Testis (tissue), 3 donors: ENCODE measurements around the gene SLC25A21. TPM values are rescaled to one million over a fixed set of nuclear protein-coding genes. Genes with fewer than 3 reads are reported as not detected.

Experiments
- DNase-seq: peaks from one replicate; pipeline ENCODE4 v3.0.0-alpha.2; 2019
- H3K27ac ChIP-seq, 2 donors: fragments of 200-600 bp; sonication (generic); one replicate each; pipeline ENCODE4 v1.5.1; 2019
- H3K27me3 ChIP-seq: fragments of 200-600 bp; sonication (generic); one replicate; pipeline ENCODE4 v1.5.1; 2019
- H3K36me3 ChIP-seq: fragments of 200-600 bp; sonication (generic); one replicate; pipeline ENCODE4 v1.5.1; 2017; ENCODE audit warnings: low read depth; ENCODE audit errors: missing control alignments
- H3K4me1 ChIP-seq: fragments of 200-600 bp; sonication (generic); one replicate; pipeline ENCODE4 v1.5.1; 2019
- H3K4me3 ChIP-seq, 2 donors: fragments of 200-600 bp; sonication (generic); one replicate each; pipeline ENCODE4 v1.5.1; 2017 to 2019
- H3K9me3 ChIP-seq: fragments of 200-600 bp; sonication (generic); one replicate; pipeline ENCODE4 v1.5.1; 2017
- POLR2A ChIP-seq: fragments of 450-650 bp; IDR thresholded peaks from one replicate; pipeline ENCODE4 v1.6.1; 2017; ENCODE audit warnings: antibody characterized with exemption, mild to moderate bottlenecking, moderate library complexity
- WGBS, 2 donors: methylation state at CpG; one replicate each; pipeline ENCODE4 v1.1.5; 2018; 5-methylcytosine and 5-hydroxymethylcytosine counted together
- intact Hi-C: fragments of 100-400 bp; cut with DNase I; formaldehyde crosslinking; loops from one replicate; pipeline ENCODE4 v1.15.1; 2023; ENCODE audit warnings: low total_unique reads
- polyA plus RNA-seq: library from polyadenylated mRNA; stranded (reverse); fragments of 350-450 nt; fragmentation: Illumina TruSeq; extraction: RNeasy Lipid Tissue Mini Kit (QIAGEN cat#74804); gene quantifications from one replicate; pipeline ENCODE4 v1.2.3, GENCODE V29; 2014; ENCODE audit warnings: low read depth, low replicate concordance; ENCODE audit not compliant: insufficient read depth
- total RNA-seq, 2 donors: library from RNA; depleted of rRNA; stranded (reverse); fragments of >200 nt; gene quantifications; one replicate each; pipeline ENCODE4 v1.2.3, GENCODE V29; 2016
- TF ChIP-seq, protein P1 (sequence below), 3 experiments: fragments of 450-650 bp in 2 of 3; fragments of 200-600 bp in 1 of 3; sonication (generic) in 1 of 3; IDR thresholded peaks; one replicate each; pipeline ENCODE4 v1.5.1; 2016 to 2019; ENCODE audit warnings: antibody characterized with exemption in 3 of 3, mild to moderate bottlenecking in 2 of 3, moderate library complexity in 1 of 3

Gene SLC25A21
- total and polyA plus RNA-seq, 3 donors from 2014 or later: 4.4 to 16.0 (median 13.6) TPM

DNA sequence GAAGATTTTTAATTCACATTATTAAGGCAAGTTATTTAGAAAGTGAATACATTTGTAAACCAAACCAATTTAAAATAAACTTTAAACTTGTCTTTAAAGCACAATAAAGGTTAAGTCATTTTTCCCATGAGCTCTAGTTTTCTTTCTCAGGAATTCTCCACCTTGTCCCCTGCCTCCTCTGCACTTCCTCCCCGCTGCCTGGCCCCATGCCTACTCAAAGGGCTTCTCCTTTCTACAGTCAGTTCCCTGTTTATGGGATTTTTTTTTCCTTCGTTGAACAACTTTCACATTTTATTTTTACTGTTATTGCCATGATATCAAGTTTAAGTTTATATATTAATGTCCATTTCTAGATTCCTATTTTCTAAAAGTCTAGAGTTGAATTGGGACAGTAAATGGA is 223.0 kb downstream of the SLC25A21 start:
- no peaks in the 10 kb centered on the region for H3K36me3 ChIP-seq
- no peaks in the 10 kb centered on the region for H3K27me3 ChIP-seq
- H3K9me3 ChIP-seq: no peaks in the 10 kb centered on the region
- 71 to 74% methylated on average over 2 of the region's 2 CpGs for WGBS, 2 donors
- no peak for DNase-seq
- H3K27ac ChIP-seq: no peak overlapping the region
- no peaks in the 10 kb centered on the region for H3K4me1 ChIP-seq
- intact Hi-C loops: no loop called here
- TF ChIP-seq, protein P1, sequence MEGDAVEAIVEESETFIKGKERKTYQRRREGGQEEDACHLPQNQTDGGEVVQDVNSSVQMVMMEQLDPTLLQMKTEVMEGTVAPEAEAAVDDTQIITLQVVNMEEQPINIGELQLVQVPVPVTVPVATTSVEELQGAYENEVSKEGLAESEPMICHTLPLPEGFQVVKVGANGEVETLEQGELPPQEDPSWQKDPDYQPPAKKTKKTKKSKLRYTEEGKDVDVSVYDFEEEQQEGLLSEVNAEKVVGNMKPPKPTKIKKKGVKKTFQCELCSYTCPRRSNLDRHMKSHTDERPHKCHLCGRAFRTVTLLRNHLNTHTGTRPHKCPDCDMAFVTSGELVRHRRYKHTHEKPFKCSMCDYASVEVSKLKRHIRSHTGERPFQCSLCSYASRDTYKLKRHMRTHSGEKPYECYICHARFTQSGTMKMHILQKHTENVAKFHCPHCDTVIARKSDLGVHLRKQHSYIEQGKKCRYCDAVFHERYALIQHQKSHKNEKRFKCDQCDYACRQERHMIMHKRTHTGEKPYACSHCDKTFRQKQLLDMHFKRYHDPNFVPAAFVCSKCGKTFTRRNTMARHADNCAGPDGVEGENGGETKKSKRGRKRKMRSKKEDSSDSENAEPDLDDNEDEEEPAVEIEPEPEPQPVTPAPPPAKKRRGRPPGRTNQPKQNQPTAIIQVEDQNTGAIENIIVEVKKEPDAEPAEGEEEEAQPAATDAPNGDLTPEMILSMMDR (IDR thresholded peaks at IDR 0.05): no peak
- no peak for TF ChIP-seq POLR2A
- no peak overlapping the region for H3K4me3 ChIP-seq

DNA sequence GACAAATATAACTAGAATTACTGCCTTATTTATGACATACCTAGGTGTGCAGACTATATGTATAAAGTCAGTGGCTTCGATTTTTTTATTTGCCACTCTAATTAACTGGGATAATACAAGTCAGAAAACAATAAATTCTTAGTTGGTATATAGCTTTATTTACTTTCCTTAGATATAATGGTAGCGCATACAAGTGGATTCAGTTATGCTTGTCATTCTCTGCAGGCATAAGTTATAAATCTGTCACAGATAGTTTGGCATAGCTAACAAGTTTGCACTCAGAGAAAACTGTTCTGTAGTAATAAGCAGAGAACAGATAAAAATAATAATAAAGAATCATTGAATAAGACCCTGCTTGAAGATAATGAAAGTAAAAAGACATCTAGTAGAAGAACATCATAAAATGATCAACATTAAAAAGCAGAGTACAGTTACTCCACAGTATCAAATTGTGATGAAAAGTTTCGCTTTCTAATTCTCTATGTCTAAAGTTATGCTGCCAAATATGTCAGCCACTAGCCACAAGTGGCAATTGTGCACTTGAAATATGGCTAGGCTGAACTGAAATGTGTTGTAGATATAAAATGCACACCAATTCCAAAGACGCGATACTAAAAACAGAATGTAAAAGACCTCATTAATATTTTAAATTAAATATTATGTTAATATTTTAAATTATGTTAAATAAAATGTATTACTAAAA is 224.1 kb downstream of the SLC25A21 start:
- H3K9me3 ChIP-seq: no peaks in the 10 kb centered on the region
- H3K36me3 ChIP-seq: no peaks in the 10 kb centered on the region
- 91 to 92% methylated on average over 5 of the region's 5 CpGs for WGBS, 2 donors
- TF ChIP-seq, protein P1 (IDR thresholded peaks at IDR 0.05): no peak
- TF ChIP-seq POLR2A: no peak
- no peak overlapping the region for H3K4me3 ChIP-seq
- H3K27ac ChIP-seq: no peak overlapping the region
- no peaks in the 10 kb centered on the region for H3K27me3 ChIP-seq
- no peaks in the 10 kb centered on the region for H3K4me1 ChIP-seq
- intact Hi-C loops: no loop called here
- no peak for DNase-seq

DNA sequence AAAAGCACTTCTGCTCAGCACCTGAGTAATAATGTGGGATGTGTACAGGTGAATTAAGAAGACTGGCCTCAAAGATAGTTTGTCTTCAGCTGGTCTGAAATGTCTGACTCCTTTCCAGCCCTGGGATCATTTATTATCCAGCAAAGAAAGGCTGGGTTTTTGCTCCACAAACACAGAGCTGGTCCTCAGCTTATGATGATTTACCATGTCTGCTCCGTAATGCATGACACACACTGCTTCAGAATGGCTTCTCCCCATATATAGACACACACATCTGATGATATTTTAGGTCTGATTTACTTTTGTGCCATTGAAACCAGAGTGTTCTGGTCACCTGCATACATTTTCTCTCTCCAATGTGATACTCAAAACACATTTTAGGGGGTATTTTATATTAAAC is 225.0 kb downstream of the SLC25A21 start:
- H3K4me3 ChIP-seq: no peak overlapping the region
- H3K27me3 ChIP-seq: no peaks in the 10 kb centered on the region
- no peaks in the 10 kb centered on the region for H3K9me3 ChIP-seq
- TF ChIP-seq, protein P1 (IDR thresholded peaks at IDR 0.05): no peak
- TF ChIP-seq POLR2A: no peak
- H3K36me3 ChIP-seq: no peaks in the 10 kb centered on the region
- intact Hi-C loops: no loop called here
- 94 to 100% methylated on average over 1 of the region's 1 CpG for WGBS, 2 donors
- H3K4me1 ChIP-seq: no peaks in the 10 kb centered on the region
- no peak for DNase-seq
- H3K27ac ChIP-seq: no peak overlapping the region

DNA sequence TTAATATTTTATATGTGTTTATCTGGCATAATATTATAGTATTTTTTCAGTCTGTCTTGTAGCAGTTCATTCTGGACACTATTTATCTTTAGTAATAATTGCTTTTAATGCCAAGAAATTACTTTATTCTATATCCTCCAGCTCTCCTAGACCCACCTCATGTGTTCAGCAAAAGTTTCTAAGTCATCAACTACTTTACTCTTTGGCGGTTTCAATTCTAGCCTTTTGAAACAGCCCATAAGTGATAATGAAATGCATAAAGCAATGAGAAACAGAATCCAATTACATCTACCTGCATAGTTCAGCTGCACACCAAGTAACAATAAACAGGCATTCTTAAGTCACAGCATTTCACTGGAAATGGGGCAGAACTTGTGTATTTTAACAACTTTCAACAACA is 225.5 kb downstream of the SLC25A21 start:
- TF ChIP-seq, protein P1 (IDR thresholded peaks at IDR 0.05): no peak
- TF ChIP-seq POLR2A: no peak
- Histone ChIP-seq H3K36me3 (no peaks in the 10 kb centered on the region), H3K4me1 (no peaks in the 10 kb centered on the region), H3K27me3 (no peaks in the 10 kb centered on the region), H3K9me3 (no peaks in the 10 kb centered on the region), H3K4me3 (no peak overlapping the region), H3K27ac (no peak overlapping the region)
- WGBS, 2 donors: 96 to 97% methylated on average over 1 of the region's 1 CpG
- no peak for DNase-seq
- intact Hi-C loops: no loop called here
